ENCODE measurements around the gene PSMA1. TPM values are rescaled to one million over a fixed set of nuclear protein-coding genes. Genes with fewer than 3 reads are reported as not detected.

The PSMA1 gene
- total RNA-seq, 1 experiment from 2014 or later, result 198 TPM

- TF ChIP-seq SIN3A (IDR thresholded peaks at IDR 0.05; ENCODE audit: borderline replicate concordance, insufficient read depth, low read depth, low read length) (no peak), CTCF (IDR thresholded peaks at IDR 0.05) (no peak), TCF7L2 (IDR thresholded peaks at IDR 0.05; ENCODE audit: low read depth, low read length) (no peak), POLR2AphosphoS5 (IDR thresholded peaks at IDR 0.05; ENCODE audit: low read depth, low read length) (no peak)
- TF ChIP-seq, protein P1, sequence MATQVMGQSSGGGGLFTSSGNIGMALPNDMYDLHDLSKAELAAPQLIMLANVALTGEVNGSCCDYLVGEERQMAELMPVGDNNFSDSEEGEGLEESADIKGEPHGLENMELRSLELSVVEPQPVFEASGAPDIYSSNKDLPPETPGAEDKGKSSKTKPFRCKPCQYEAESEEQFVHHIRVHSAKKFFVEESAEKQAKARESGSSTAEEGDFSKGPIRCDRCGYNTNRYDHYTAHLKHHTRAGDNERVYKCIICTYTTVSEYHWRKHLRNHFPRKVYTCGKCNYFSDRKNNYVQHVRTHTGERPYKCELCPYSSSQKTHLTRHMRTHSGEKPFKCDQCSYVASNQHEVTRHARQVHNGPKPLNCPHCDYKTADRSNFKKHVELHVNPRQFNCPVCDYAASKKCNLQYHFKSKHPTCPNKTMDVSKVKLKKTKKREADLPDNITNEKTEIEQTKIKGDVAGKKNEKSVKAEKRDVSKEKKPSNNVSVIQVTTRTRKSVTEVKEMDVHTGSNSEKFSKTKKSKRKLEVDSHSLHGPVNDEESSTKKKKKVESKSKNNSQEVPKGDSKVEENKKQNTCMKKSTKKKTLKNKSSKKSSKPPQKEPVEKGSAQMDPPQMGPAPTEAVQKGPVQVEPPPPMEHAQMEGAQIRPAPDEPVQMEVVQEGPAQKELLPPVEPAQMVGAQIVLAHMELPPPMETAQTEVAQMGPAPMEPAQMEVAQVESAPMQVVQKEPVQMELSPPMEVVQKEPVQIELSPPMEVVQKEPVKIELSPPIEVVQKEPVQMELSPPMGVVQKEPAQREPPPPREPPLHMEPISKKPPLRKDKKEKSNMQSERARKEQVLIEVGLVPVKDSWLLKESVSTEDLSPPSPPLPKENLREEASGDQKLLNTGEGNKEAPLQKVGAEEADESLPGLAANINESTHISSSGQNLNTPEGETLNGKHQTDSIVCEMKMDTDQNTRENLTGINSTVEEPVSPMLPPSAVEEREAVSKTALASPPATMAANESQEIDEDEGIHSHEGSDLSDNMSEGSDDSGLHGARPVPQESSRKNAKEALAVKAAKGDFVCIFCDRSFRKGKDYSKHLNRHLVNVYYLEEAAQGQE (IDR thresholded peaks at IDR 0.05; ENCODE audit: insufficient read depth in 1 of 2, low read depth in 2 of 2, low read length in 1 of 2), result no peak
- ATAC-seq (no peak), DNase-seq (ENCODE audit: low read depth, low spot score) (no peak)
- intact Hi-C loops (cut with micrococcal nuclease; ENCODE audit: unreplicated experiment) (loop anchor here (5.0 to 10.0 kb wide), 3 partner anchors 120 to 552 kb away; partner anchors contain the start of genes CALCB, CYP2R1 and PDE3B), in situ Hi-C loops (cut with HindIII; ENCODE audit: low pct_unique_long_range_greater_than_20kb, low sequenced_read_pairs) (no loop called here)
- peaks cover 11% of the 10 kb centered on the region; the same call in 1 of the 2 replicates for H3K4me1 ChIP-seq (ENCODE audit: control insufficient read depth, insufficient read depth, low read length)
- peaks cover 5% of the 10 kb centered on the region; the same call in 1 of the 2 replicates for H3K36me3 ChIP-seq (ENCODE audit: control insufficient read depth, insufficient read depth, low read length)
- no peaks in the 10 kb centered on the region for H3K27me3 ChIP-seq (ENCODE audit: control insufficient read depth, insufficient read depth, low read length)
- BruUV-seq (replicated peaks), result no TSS peak
- no peak overlapping the region for H3K4me3 ChIP-seq (ENCODE audit: low read depth in 2 of 2, low read length in 2 of 2)
- CTCF ChIA-PET, result no interaction called here
- POLR2A ChIA-PET, result no interaction called here
- H3K27ac ChIP-seq (ENCODE audit: low read length), result no peak overlapping the region
- H3K9me3 ChIP-seq (ENCODE audit: control insufficient read depth, insufficient read depth, low read depth, low read length), result no peaks in the 10 kb centered on the region
Observed at GRCh38 chr11:14522801-14523200, 2.6 kb upstream of the PSMA1 start.

GRCh38 chr11:14522245-14522644 is 2.1 kb upstream of the PSMA1 start:
- POLR2A ChIA-PET, result no interaction called here
- in situ Hi-C loops (cut with HindIII; ENCODE audit: low pct_unique_long_range_greater_than_20kb, low sequenced_read_pairs), result no loop called here

More at GRCh38 chr11:14522245-14522644, 2.1 kb upstream of the PSMA1 start:
- no peaks in the 10 kb centered on the region for H3K27me3 ChIP-seq (ENCODE audit: control insufficient read depth, insufficient read depth, low read length)
- intact Hi-C loops (cut with micrococcal nuclease; ENCODE audit: unreplicated experiment), result loop anchor here (5.0 to 10.0 kb wide), 3 partner anchors 120 to 553 kb away; partner anchors contain the start of genes CALCB, CYP2R1 and PDE3B
- TF ChIP-seq, protein P1 (IDR thresholded peaks at IDR 0.05; ENCODE audit: insufficient read depth in 1 of 2, low read depth in 2 of 2, low read length in 1 of 2), result no peak
- TF ChIP-seq SIN3A (IDR thresholded peaks at IDR 0.05; ENCODE audit: borderline replicate concordance, insufficient read depth, low read depth, low read length) (no peak), POLR2AphosphoS5 (IDR thresholded peaks at IDR 0.05; ENCODE audit: low read depth, low read length) (no peak), CTCF (IDR thresholded peaks at IDR 0.05) (no peak), TCF7L2 (IDR thresholded peaks at IDR 0.05; ENCODE audit: low read depth, low read length) (no peak)
- CTCF ChIA-PET, result no interaction called here
- H3K4me3 ChIP-seq (ENCODE audit: low read depth in 2 of 2, low read length in 2 of 2), result no peak overlapping the region
- H3K4me1 ChIP-seq (ENCODE audit: control insufficient read depth, insufficient read depth, low read length), result peaks cover 11% of the 10 kb centered on the region; the same call in 1 of the 2 replicates
- H3K36me3 ChIP-seq (ENCODE audit: control insufficient read depth, insufficient read depth, low read length), result peaks cover 10% of the 10 kb centered on the region
- BruUV-seq (replicated peaks), result no TSS peak
- ATAC-seq (no peak), DNase-seq (ENCODE audit: low read depth, low spot score) (no peak)
- H3K9me3 ChIP-seq (ENCODE audit: control insufficient read depth, insufficient read depth, low read depth, low read length), result no peaks in the 10 kb centered on the region
- no peak overlapping the region for H3K27ac ChIP-seq (ENCODE audit: low read length)
